Measurements from ENCODE around the gene NKX2-2.
"Not testable (repeated sequence)": the region's sequence is repeated elsewhere in the genome, so short reads cannot be mapped to it uniquely, and the experiment has no call there.

The NKX2-2 gene

GRCh38 chr20:21500599-21500998 is 13.3 kb downstream of the NKX2-2 start:
- no peak overlapping the region for H3K4me3 ChIP-seq (ENCODE audit: low read length)
- TF ChIP-seq CTCF (conservative IDR thresholded peaks at IDR 0.05; ENCODE audit: low read length) = no peak
- no peak for DNase-seq (ENCODE audit: low read depth)

GRCh38 chr20:21499641-21500040 is 14.2 kb downstream of the NKX2-2 start:
- TF ChIP-seq CTCF (conservative IDR thresholded peaks at IDR 0.05; ENCODE audit: low read length) = no peak
- no peak for DNase-seq (ENCODE audit: low read depth)
- no peak overlapping the region for H3K4me3 ChIP-seq (ENCODE audit: low read length)

- H3K4me3 ChIP-seq (ENCODE audit: low read length) = no peak overlapping the region
- DNase-seq (ENCODE audit: low read depth) = no peak
- no peak for TF ChIP-seq CTCF (conservative IDR thresholded peaks at IDR 0.05; ENCODE audit: low read length)
Measured at GRCh38 chr20:21498635-21499034, 15.2 kb downstream of the NKX2-2 start.

- DNase-seq (ENCODE audit: low read depth) = no peak
- H3K4me3 ChIP-seq (ENCODE audit: low read length) = no peak overlapping the region
- TF ChIP-seq CTCF (conservative IDR thresholded peaks at IDR 0.05; ENCODE audit: low read length) = no peak
Measured at GRCh38 chr20:21498195-21498594, 15.7 kb downstream of the NKX2-2 start.

- DNase-seq (ENCODE audit: low read depth) = no peak
- H3K4me3 ChIP-seq (ENCODE audit: low read length) = no peak overlapping the region
- no peak for TF ChIP-seq CTCF (conservative IDR thresholded peaks at IDR 0.05; ENCODE audit: low read length)
Measured at GRCh38 chr20:21496452-21496851, 17.4 kb downstream of the NKX2-2 start.

GRCh38 chr20:21493049-21493448 is 20.8 kb downstream of the NKX2-2 start:
- TF ChIP-seq CTCF (conservative IDR thresholded peaks at IDR 0.05; ENCODE audit: low read length) = no peak
- no peak for DNase-seq (ENCODE audit: low read depth)
- no peak overlapping the region for H3K4me3 ChIP-seq (ENCODE audit: low read length)

- H3K4me3 ChIP-seq (ENCODE audit: low read length) = no peak overlapping the region
- TF ChIP-seq CTCF (conservative IDR thresholded peaks at IDR 0.05; ENCODE audit: low read length) = peak; percentile 44
- peak; percentile 6 for DNase-seq (ENCODE audit: low read depth)
Measured at GRCh38 chr20:21490105-21490504, 23.8 kb downstream of the NKX2-2 start.

- not testable (repeated sequence) for DNase-seq (ENCODE audit: low read depth); H3K4me3 ChIP-seq (ENCODE audit: low read length)
Measured at GRCh38 chr20:21480144-21480543, 33.7 kb downstream of the NKX2-2 start.
